Measurements from ENCODE around the gene LRRC2. TPM values are rescaled to one million over a fixed set of nuclear protein-coding genes. Genes with fewer than 3 reads are reported as not detected.

The LRRC2 gene
- total RNA-seq, 1 experiment from 2014 or later: 0.26 TPM

DNA sequence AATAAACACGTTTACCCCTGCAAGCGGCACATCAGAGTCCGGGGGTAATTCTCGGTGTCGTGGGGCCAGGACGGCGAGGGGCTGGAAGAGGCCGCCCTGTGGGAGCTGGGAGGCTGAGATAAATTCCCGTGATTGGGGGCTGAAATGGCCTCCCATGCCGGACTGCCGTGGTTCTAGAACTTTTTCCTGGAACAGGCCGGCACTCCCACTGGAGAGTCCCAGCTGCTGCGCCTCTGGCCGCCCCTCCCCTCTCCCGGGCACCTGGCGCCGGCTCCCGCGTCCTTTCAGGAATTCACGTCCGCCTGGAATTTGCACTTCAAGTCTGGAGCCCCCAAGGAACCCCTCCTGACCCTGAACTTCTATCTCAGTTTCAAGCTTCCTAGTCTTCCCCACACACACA, 10.8 kb upstream of the LRRC2 start:
- DNase-seq (no peak), ATAC-seq (no peak)
- POLR2A ChIA-PET (ENCODE audit: unreplicated experiment): no interaction called here
- Histone ChIP-seq H3K36me3 (ENCODE audit: low read depth, low read length) (no peaks in the 10 kb centered on the region), H3F3A (ENCODE audit: low read length, unreplicated experiment) (no peaks in the 10 kb centered on the region), H3K4me1 (ENCODE audit: insufficient read depth, low read length) (no peaks in the 10 kb centered on the region), H3K79me2 (ENCODE audit: low read length) (no peaks in the 10 kb centered on the region), H3K9ac (ENCODE audit: low read length) (no peak overlapping the region), H3K27me3 (ENCODE audit: low read length) (no peaks in the 10 kb centered on the region), H3K4me3 (ENCODE audit: low read length) (no peak overlapping the region), H2AFZ (ENCODE audit: low read length) (no peak overlapping the region), H4K20me1 (ENCODE audit: low read length) (no peaks in the 10 kb centered on the region), H3K9me2 (replicated peaks; ENCODE audit: low read length) (no peaks in the 10 kb centered on the region), H3K9me3 (ENCODE audit: low read length) (no peaks in the 10 kb centered on the region), H3K27ac (ENCODE audit: low read length) (no peak overlapping the region), H3K4me2 (ENCODE audit: low read length) (no peak overlapping the region)
- intact Hi-C loops (cut with micrococcal nuclease): no loop called here
- BruUV-seq (replicated peaks): no TSS peak
- no peak for TF ChIP-seq EZH2 (IDR thresholded peaks at IDR 0.05; ENCODE audit: low read length, unreplicated experiment)
- TF ChIP-seq, protein P1, sequence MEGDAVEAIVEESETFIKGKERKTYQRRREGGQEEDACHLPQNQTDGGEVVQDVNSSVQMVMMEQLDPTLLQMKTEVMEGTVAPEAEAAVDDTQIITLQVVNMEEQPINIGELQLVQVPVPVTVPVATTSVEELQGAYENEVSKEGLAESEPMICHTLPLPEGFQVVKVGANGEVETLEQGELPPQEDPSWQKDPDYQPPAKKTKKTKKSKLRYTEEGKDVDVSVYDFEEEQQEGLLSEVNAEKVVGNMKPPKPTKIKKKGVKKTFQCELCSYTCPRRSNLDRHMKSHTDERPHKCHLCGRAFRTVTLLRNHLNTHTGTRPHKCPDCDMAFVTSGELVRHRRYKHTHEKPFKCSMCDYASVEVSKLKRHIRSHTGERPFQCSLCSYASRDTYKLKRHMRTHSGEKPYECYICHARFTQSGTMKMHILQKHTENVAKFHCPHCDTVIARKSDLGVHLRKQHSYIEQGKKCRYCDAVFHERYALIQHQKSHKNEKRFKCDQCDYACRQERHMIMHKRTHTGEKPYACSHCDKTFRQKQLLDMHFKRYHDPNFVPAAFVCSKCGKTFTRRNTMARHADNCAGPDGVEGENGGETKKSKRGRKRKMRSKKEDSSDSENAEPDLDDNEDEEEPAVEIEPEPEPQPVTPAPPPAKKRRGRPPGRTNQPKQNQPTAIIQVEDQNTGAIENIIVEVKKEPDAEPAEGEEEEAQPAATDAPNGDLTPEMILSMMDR (conservative IDR thresholded peaks at IDR 0.05; ENCODE audit: low read depth, low read length): no peak
- no peak for TF ChIP-seq EZH2phosphoT487 (IDR thresholded peaks at IDR 0.05; ENCODE audit: borderline replicate concordance, low read length)
- CTCF ChIA-PET: no interaction called here

DNA sequence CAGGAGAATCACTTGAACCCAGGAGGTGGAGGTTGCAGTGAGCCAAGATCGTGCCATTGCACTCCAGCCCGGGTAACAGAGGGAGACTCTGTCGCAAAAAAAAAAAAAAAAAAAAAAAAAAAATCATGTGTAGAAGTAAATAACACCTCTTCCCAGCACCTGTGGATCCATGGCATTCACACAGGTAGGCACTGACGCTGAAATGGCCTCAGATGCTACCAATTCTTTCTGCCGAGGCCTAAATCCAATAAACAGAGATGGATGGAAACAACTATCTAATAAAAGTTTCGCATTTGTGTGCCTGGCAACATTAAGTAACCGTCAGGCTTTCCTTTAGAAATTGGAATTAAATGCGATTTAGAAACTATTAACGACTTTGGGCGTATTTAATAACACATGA, 10.3 kb upstream of the LRRC2 start:
- Histone ChIP-seq H3K27me3 (ENCODE audit: low read length) (no peaks in the 10 kb centered on the region), H3K9me2 (replicated peaks; ENCODE audit: low read length) (no peaks in the 10 kb centered on the region), H3K4me1 (ENCODE audit: insufficient read depth, low read length) (no peaks in the 10 kb centered on the region), H3K79me2 (ENCODE audit: low read length) (no peaks in the 10 kb centered on the region), H3K4me2 (ENCODE audit: low read length) (no peak overlapping the region), H3K4me3 (ENCODE audit: low read length) (no peak overlapping the region), H3F3A (ENCODE audit: low read length, unreplicated experiment) (no peaks in the 10 kb centered on the region), H4K20me1 (ENCODE audit: low read length) (no peaks in the 10 kb centered on the region), H3K36me3 (ENCODE audit: low read depth, low read length) (no peaks in the 10 kb centered on the region), H3K9me3 (ENCODE audit: low read length) (no peaks in the 10 kb centered on the region), H3K27ac (ENCODE audit: low read length) (no peak overlapping the region), H2AFZ (ENCODE audit: low read length) (no peak overlapping the region), H3K9ac (ENCODE audit: low read length) (no peak overlapping the region)
- ChIA-PET POLR2A (ENCODE audit: unreplicated experiment) (no interaction called here), CTCF (no interaction called here)
- DNase-seq (no peak), ATAC-seq (no peak)
- TF ChIP-seq EZH2phosphoT487 (IDR thresholded peaks at IDR 0.05; ENCODE audit: borderline replicate concordance, low read length) (no peak), EZH2 (IDR thresholded peaks at IDR 0.05; ENCODE audit: low read length, unreplicated experiment) (no peak)
- TF ChIP-seq, protein P1 (conservative IDR thresholded peaks at IDR 0.05; ENCODE audit: low read depth, low read length): no peak
- intact Hi-C loops (cut with micrococcal nuclease): no loop called here
- no TSS peak for BruUV-seq (replicated peaks)

DNA sequence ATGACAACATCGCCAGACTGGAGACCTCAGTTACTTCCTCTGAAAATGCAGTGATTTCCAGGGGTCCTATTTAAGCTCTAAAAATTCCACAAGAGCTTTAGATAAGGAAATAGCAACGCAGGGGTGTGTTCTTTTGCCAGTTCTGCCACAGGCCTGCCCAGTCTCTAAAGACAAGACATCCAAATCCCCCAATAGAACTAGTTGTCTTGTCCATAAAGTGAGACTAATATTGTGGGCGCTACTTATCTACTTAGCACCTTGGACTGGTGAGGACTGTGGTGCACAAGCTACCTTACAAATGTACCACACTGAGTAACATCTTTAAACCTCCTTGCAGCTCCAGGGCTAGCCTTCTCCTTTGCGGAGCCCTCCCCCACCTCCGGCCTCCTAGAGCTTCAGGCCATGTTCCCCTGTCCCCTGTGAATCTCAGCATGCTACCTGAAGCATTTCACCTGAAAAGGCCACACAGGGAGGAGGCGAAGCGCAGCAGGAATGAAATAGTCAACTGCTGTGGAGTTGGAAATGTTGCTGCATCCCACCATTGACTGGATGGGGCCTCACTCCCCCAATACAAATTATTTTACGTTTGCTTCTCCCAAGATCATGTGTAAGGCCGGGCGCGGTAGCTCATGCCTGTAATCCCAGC, 9.6 kb upstream of the LRRC2 start:
- no peaks in the 10 kb centered on the region for H4K20me1 ChIP-seq (ENCODE audit: low read length)
- no peak overlapping the region for H2AFZ ChIP-seq (ENCODE audit: low read length)
- no TSS peak for BruUV-seq (replicated peaks)
- no peaks in the 10 kb centered on the region for H3K9me2 ChIP-seq (replicated peaks; ENCODE audit: low read length)
- intact Hi-C loops (cut with micrococcal nuclease): no loop called here
- no peak overlapping the region for H3K9ac ChIP-seq (ENCODE audit: low read length)
- no peak for TF ChIP-seq EZH2 (IDR thresholded peaks at IDR 0.05; ENCODE audit: low read length, unreplicated experiment)
- TF ChIP-seq, protein P1 (conservative IDR thresholded peaks at IDR 0.05; ENCODE audit: low read depth, low read length): no peak
- TF ChIP-seq EZH2phosphoT487 (IDR thresholded peaks at IDR 0.05; ENCODE audit: borderline replicate concordance, low read length): no peak
- H3K4me1 ChIP-seq (ENCODE audit: insufficient read depth, low read length): no peaks in the 10 kb centered on the region
- DNase-seq: no peak
- H3K36me3 ChIP-seq (ENCODE audit: low read depth, low read length): no peaks in the 10 kb centered on the region
- no peaks in the 10 kb centered on the region for H3F3A ChIP-seq (ENCODE audit: low read length, unreplicated experiment)
- no peaks in the 10 kb centered on the region for H3K27me3 ChIP-seq (ENCODE audit: low read length)
- ChIA-PET CTCF (no interaction called here), POLR2A (ENCODE audit: unreplicated experiment) (no interaction called here)
- H3K9me3 ChIP-seq (ENCODE audit: low read length): no peaks in the 10 kb centered on the region
- no peak overlapping the region for H3K4me3 ChIP-seq (ENCODE audit: low read length)
- H3K79me2 ChIP-seq (ENCODE audit: low read length): no peaks in the 10 kb centered on the region
- no peak overlapping the region for H3K27ac ChIP-seq (ENCODE audit: low read length)
- H3K4me2 ChIP-seq (ENCODE audit: low read length): no peak overlapping the region
- no peak for ATAC-seq

Measured in PC-3 (cell line).